CD4-positive, alpha-beta memory T cell (primary cell): ENCODE results near the gene SLAIN2. TPM values are rescaled to one million over a fixed set of nuclear protein-coding genes. Genes with fewer than 3 reads are reported as not detected.
A peak's percentile ranks its signal among the peaks of the same experiment; 100 is the strongest.
"Not testable (repeated sequence)": the region's sequence is repeated elsewhere in the genome, so short reads cannot be mapped to it uniquely, and the experiment has no call there.

ENCODE experiments used
- CTCF ChIA-PET: fragments of 350-600 bp; sonication (Branson Sonifier 250); formaldehyde crosslinking; loops from one replicate; lab custom pipeline; 2021; ENCODE audit warnings: inconsistent platforms; ENCODE audit not compliant: partially characterized antibody; lab: Charles Lee
- POLR2A ChIA-PET: fragments of 350-600 bp; sonication (Branson Sonifier 250); formaldehyde crosslinking; loops from one replicate; lab custom pipeline; 2021; ENCODE audit not compliant: partially characterized antibody; lab: Charles Lee
- DNase-seq, 5 donors: peaks; one replicate each; pipeline versions ENCODE4 v3.0.0 to v3.0.0-alpha.2; 2020 to 2022; ENCODE audit warnings: mixed read lengths in 1 of 5
- H3K27ac ChIP-seq: one replicate; pipeline ENCODE4 v1.7.0; 2013; ENCODE audit warnings: low read depth, low read length
- H3K27me3 ChIP-seq: 2 replicates; pipeline ENCODE4 v1.7.0; 2013; ENCODE audit warnings: mild to moderate bottlenecking, low read length, moderate library complexity; ENCODE audit not compliant: insufficient read depth
- H3K36me3 ChIP-seq: 2 replicates; pipeline ENCODE4 v1.7.0; 2013; ENCODE audit warnings: mild to moderate bottlenecking, low read length, moderate library complexity; ENCODE audit not compliant: insufficient read depth
- H3K4me1 ChIP-seq: 2 replicates; pipeline ENCODE4 v1.7.0; 2013; ENCODE audit warnings: mild to moderate bottlenecking, low read length, moderate library complexity; ENCODE audit not compliant: insufficient read depth
- H3K4me3 ChIP-seq, 2 donors: one replicate each; pipeline ENCODE4 v1.7.0; 2013; ENCODE audit warnings: low read length in 2 of 2, mild to moderate bottlenecking in 1 of 2
- H3K9me3 ChIP-seq, 2 donors: one replicate each; pipeline ENCODE4 v1.7.0; 2013; ENCODE audit warnings: low read length in 2 of 2, control low read depth in 1 of 2; ENCODE audit not compliant: control insufficient read depth in 1 of 2
- H3K27ac Mint-ChIP-seq, 7 donors: one replicate each; pipeline ENCODE4 v1.8.0; 2020 to 2021; ENCODE audit warnings: mixed read lengths in 7 of 7, mild to moderate bottlenecking in 6 of 7, inconsistent platforms in 3 of 7, moderate library complexity in 3 of 7
- H3K27me3 Mint-ChIP-seq, 2 donors: one replicate each; pipeline ENCODE4 v1.8.0; 2020 to 2021; ENCODE audit warnings: mixed read lengths in 2 of 2
- H3K36me3 Mint-ChIP-seq, 2 donors: one replicate each; pipeline ENCODE4 v1.8.0; 2020 to 2021; ENCODE audit warnings: mixed read lengths in 2 of 2, inconsistent platforms in 1 of 2, mild to moderate bottlenecking in 1 of 2
- H3K4me1 Mint-ChIP-seq, 4 donors: one replicate each; pipeline ENCODE4 v1.8.0; 2020 to 2021; ENCODE audit warnings: mixed read lengths in 4 of 4, mild to moderate bottlenecking in 1 of 4
- H3K4me3 Mint-ChIP-seq, 8 donors: one replicate each; pipeline ENCODE4 v1.8.0; 2020 to 2021; ENCODE audit warnings: mixed read lengths in 8 of 8, mild to moderate bottlenecking in 7 of 8, moderate library complexity in 6 of 8, inconsistent platforms in 3 of 8
- H3K9me3 Mint-ChIP-seq, 8 donors: one replicate each; pipeline ENCODE4 v1.8.0; 2020 to 2021; ENCODE audit warnings: mixed read lengths in 8 of 8, mild to moderate bottlenecking in 5 of 8, inconsistent platforms in 3 of 8, moderate library complexity in 1 of 8
- intact Hi-C: fragments of 100-400 bp; cut with micrococcal nuclease; formaldehyde crosslinking; loops from one replicate; pipeline ENCODE4 v1.15.1; 2023
- polyA plus RNA-seq, 2 donors: library from polyadenylated mRNA; unstranded; fragments of 300-500 nt; fragmentation: Illumina TruSeq; gene quantifications; one replicate each; pipeline ENCODE4 v1.2.3, GENCODE V29; 2021
- total RNA-seq, 2 experiments: library from RNA; stranded (reverse); gene quantifications; one replicate each; pipeline ENCODE4 v1.2.3, GENCODE V29; 2021

SLAIN2 gene
- total RNA-seq (10 to 100 TPM; 84.4 to 87.5 TPM), polyA plus RNA-seq (10 to 100 TPM; 24.2 to 27.1 TPM)

GRCh38 chr4:48340965-48341775 is at the start of gene SLAIN2:
Gene SLAIN2, plus strand, starts transcription at chr4:48341529. Its CDS starts 211 bp downstream, at chr4:48341740.
- Histone ChIP-seq H3K27ac (peak within 1 kb of the TSS; percentile 89), H3K27me3 (no peaks in the 10 kb centered on the region), H3K4me1 (peaks cover 52% of the 10 kb centered on the region), H3K4me3 (peak within 1 kb of the TSS; percentile 68 to 90), H3K36me3 (no peaks in the 10 kb centered on the region), H3K9me3 (no peaks in the 10 kb centered on the region)
- DNase-seq = peak; percentile 95 to 100 (median 97)
- peaks cover 0 to 10% of the 10 kb centered on the region in 2 donors for H3K36me3 Mint-ChIP-seq
- POLR2A ChIA-PET = interaction anchor here (0.6 to 2.9 kb wide), 9 partner anchors 11 to 535 kb away, joined by 3 to 14 read pairs (median 3); partner anchors contain the start of genes FRYL and NFXL1
- H3K27me3 Mint-ChIP-seq = no peaks in the 10 kb centered on the region
- H3K4me1 Mint-ChIP-seq = peaks cover 33 to 58% (median 42%) of the 10 kb centered on the region in 4 donors
- peak within 1 kb of the TSS; percentile 97 to 100 (median 98) for H3K27ac Mint-ChIP-seq
- CTCF ChIA-PET = interaction anchor here (0.6 to 1.7 kb wide), 5 partner anchors 13 to 210 kb away, joined by 3 to 6 read pairs (median 3); no protein-coding TSS in a partner anchor
- intact Hi-C loops = loop anchor here (1.0 to 10.0 kb wide), 10 partner anchors 25 to 878 kb away; partner anchors contain the start of genes ATP10D, COMMD8, FRYL and NFXL1
- peaks cover 0 to 1% (median 0%) of the 10 kb centered on the region in 8 donors for H3K9me3 Mint-ChIP-seq
- peak within 1 kb of the TSS; percentile 96 to 98 (median 97) for H3K4me3 Mint-ChIP-seq

- intact Hi-C loops, H3K36me3 Mint-ChIP-seq, H3K27ac ChIP-seq, H3K4me3 Mint-ChIP-seq, H3K27ac Mint-ChIP-seq, H3K9me3 ChIP-seq, H3K27me3 Mint-ChIP-seq, DNase-seq, H3K9me3 Mint-ChIP-seq, H3K4me3 ChIP-seq, H3K36me3 ChIP-seq, H3K27me3 ChIP-seq, POLR2A ChIA-PET: not testable (repeated sequence)
- peaks cover 12% of the 10 kb centered on the region for H3K4me1 ChIP-seq
- H3K4me1 Mint-ChIP-seq = peaks cover 6 to 13% (median 8%) of the 10 kb centered on the region in 4 donors
- CTCF ChIA-PET = interaction anchor here (1.2 kb wide), 1 partner anchor 165 kb away, joined by 3 read pairs; no protein-coding TSS in a partner anchor
These were observed 49.0 kb upstream of the SLAIN2 start for GRCh38 chr4:48292218-48292790.

GRCh38 chr4:48295116-48295515 is 46.2 kb upstream of the SLAIN2 start:
- H3K27ac Mint-ChIP-seq = no peak overlapping the region
- Histone ChIP-seq H3K4me1 (peaks cover 12% of the 10 kb centered on the region), H3K27ac (no peak overlapping the region), H3K4me3 (no peak overlapping the region), H3K27me3 (no peaks in the 10 kb centered on the region), H3K36me3 (no peaks in the 10 kb centered on the region), H3K9me3 (no peaks in the 10 kb centered on the region)
- CTCF ChIA-PET = interaction anchor here (1.4 kb wide), 1 partner anchor 8 kb away, joined by 4 read pairs; no protein-coding TSS in a partner anchor
- peaks cover 3 to 5% of the 10 kb centered on the region in 2 donors for H3K27me3 Mint-ChIP-seq
- DNase-seq = no peak
- peaks cover 0 to 3% (median 0%) of the 10 kb centered on the region in 8 donors for H3K9me3 Mint-ChIP-seq
- H3K4me1 Mint-ChIP-seq = peaks cover 6 to 13% (median 8%) of the 10 kb centered on the region in 4 donors
- H3K4me3 Mint-ChIP-seq = no peak overlapping the region
- intact Hi-C loops = no loop called here
- no peaks in the 10 kb centered on the region for H3K36me3 Mint-ChIP-seq
- POLR2A ChIA-PET = no interaction called here

- ChIA-PET POLR2A (no interaction called here), CTCF (interaction anchor here (1.0 kb wide), 1 partner anchor 21 kb away, joined by 3 read pairs; no protein-coding TSS in a partner anchor)
- Mint-ChIP-seq H3K36me3 (no peaks in the 10 kb centered on the region), H3K9me3 (peaks cover 0 to 3% (median 0%) of the 10 kb centered on the region in 8 donors), H3K27ac (peak overlapping the region in 4 of 7 donors; percentile 59 to 73 (median 68)), H3K4me1 (peaks cover 5 to 13% (median 7%) of the 10 kb centered on the region in 4 donors), H3K27me3 (peaks cover 2 to 4% of the 10 kb centered on the region in 2 donors), H3K4me3 (peak overlapping the region; percentile 31 to 81 (median 75))
- Histone ChIP-seq H3K27ac (no peak overlapping the region), H3K9me3 (no peaks in the 10 kb centered on the region), H3K36me3 (no peaks in the 10 kb centered on the region), H3K4me3 (no peak overlapping the region), H3K4me1 (peaks cover 12% of the 10 kb centered on the region), H3K27me3 (no peaks in the 10 kb centered on the region)
- DNase-seq = no peak
- intact Hi-C loops = no loop called here
These were observed 45.0 kb upstream of the SLAIN2 start for GRCh38 chr4:48296365-48296764.

GRCh38 chr4:48297256-48297846 is 44.0 kb upstream of the SLAIN2 start:
- H3K9me3 ChIP-seq = no peaks in the 10 kb centered on the region
- ChIA-PET POLR2A (no interaction called here), CTCF (interaction anchor here (0.6 kb wide), 1 partner anchor 365 kb away, joined by 3 read pairs; no protein-coding TSS in a partner anchor)
- H3K27ac ChIP-seq = no peak overlapping the region
- no peaks in the 10 kb centered on the region for H3K27me3 ChIP-seq
- H3K9me3 Mint-ChIP-seq = peaks cover 0 to 3% (median 0%) of the 10 kb centered on the region in 8 donors
- peaks cover 6 to 9% of the 10 kb centered on the region in 2 donors for H3K27me3 Mint-ChIP-seq
- H3K27ac Mint-ChIP-seq = no peak overlapping the region
- no peak for DNase-seq
- H3K4me1 ChIP-seq = peaks cover 12% of the 10 kb centered on the region
- H3K4me1 Mint-ChIP-seq = peaks cover 5 to 13% (median 7%) of the 10 kb centered on the region in 4 donors
- H3K4me3 Mint-ChIP-seq = no peak overlapping the region
- H3K4me3 ChIP-seq = no peak overlapping the region
- H3K36me3 Mint-ChIP-seq = no peaks in the 10 kb centered on the region
- intact Hi-C loops = no loop called here
- H3K36me3 ChIP-seq = no peaks in the 10 kb centered on the region

- Histone ChIP-seq H3K36me3 (no peaks in the 10 kb centered on the region), H3K9me3 (no peaks in the 10 kb centered on the region), H3K27me3 (no peaks in the 10 kb centered on the region), H3K27ac (no peak overlapping the region), H3K4me1 (peaks cover 12% of the 10 kb centered on the region), H3K4me3 (no peak overlapping the region)
- ChIA-PET CTCF (no interaction called here), POLR2A (no interaction called here)
- DNase-seq = no peak
- intact Hi-C loops = no loop called here
- peaks cover 0 to 2% (median 0%) of the 10 kb centered on the region in 8 donors for H3K9me3 Mint-ChIP-seq
- H3K27me3 Mint-ChIP-seq = peaks cover 9 to 15% of the 10 kb centered on the region in 2 donors
- H3K27ac Mint-ChIP-seq = no peak overlapping the region
- peaks cover 5 to 13% (median 7%) of the 10 kb centered on the region in 4 donors for H3K4me1 Mint-ChIP-seq
- no peak overlapping the region for H3K4me3 Mint-ChIP-seq
- H3K36me3 Mint-ChIP-seq = no peaks in the 10 kb centered on the region
These were observed 41.8 kb upstream of the SLAIN2 start for GRCh38 chr4:48299560-48299959.
